ENCODE data around the gene ISLR.

DNA sequence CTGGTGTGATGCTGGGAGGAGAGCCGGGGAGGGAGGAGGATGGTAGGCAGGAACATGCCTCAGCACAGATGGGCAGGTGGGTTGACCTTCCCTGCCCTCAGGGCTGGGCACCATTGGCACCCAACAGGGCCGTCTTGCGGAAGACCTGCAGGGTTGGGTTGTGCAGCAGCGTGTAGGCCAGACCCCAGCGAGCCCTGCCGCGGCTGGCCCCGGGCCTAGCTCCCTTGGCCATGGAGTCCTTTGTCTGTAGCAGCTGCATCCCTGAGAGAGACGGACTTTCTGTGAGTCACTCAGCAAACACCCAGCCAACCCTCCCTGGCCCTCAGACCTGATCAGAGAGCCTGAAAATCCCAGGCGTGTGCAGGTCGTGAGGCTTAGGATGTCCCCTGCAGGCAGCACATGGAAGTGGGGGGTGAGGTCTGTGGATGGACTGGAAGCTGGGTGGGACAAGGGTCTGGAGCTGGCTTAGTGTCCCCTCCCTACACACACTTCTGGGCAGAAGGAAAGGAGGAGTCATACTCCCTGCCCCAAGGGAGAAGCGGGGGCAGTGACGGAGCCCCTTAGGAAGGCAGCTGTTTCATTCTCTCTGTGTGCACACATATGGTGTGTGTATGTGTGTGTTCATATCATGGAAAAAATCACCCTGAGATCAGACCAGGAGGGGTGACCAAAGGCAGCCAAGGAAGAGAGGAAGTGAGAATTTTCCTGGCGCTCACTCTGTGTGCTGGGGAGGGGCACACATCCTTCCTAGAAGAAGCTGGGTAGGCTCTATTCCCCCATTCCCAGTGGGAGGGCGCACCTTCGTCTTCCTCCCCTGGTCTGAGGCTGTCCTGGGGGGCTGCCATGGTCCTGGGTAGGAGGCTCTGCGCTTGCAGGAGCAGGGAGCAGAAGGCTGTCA, 6.7 kb downstream of the ISLR start:
- TF ChIP-seq YY1 (IDR thresholded peaks at IDR 0.05; ENCODE audit: insufficient read depth, insufficient read length) (no peak), ZNF274 (IDR thresholded peaks at IDR 0.05; ENCODE audit: low read depth, low read length) (no peak)
